MCF 10A (cell line): ENCODE results near the gene CLDN9. TPM values are rescaled to one million over a fixed set of nuclear protein-coding genes. Genes with fewer than 3 reads are reported as not detected.

Source experiments
- BruUV-seq: library from RNA; stranded (reverse); fragments of 400-500 nt; replicated peaks from 2 replicates; lab custom pipeline; 2021; lab: Mats Ljungman, UMichigan
- CTCF ChIA-PET: fragments of 300-600 bp; sonication (Branson Sonifier 250); formaldehyde crosslinking; extraction: SDS; loops from one replicate; lab custom pipeline; 2021; ENCODE audit warnings: antibody characterized with exemption, inconsistent platforms; lab: Yijun Ruan, JAX
- POLR2A ChIA-PET: fragments of 300-600, 350-650 bp; sonication (Branson Sonifier 250); formaldehyde crosslinking; extraction: SDS; loops from one replicate; lab custom pipeline; 2020; ENCODE audit warnings: antibody characterized with exemption, inconsistent platforms; lab: Yijun Ruan, JAX
- DNase-seq: peaks from one replicate; pipeline ENCODE4 v3.0.0-alpha.2; 2018; ENCODE audit not compliant: unreplicated experiment
- H3K27ac Mint-ChIP-seq: one replicate; pipeline ENCODE4 v1.8.0; 2022; ENCODE audit warnings: mild to moderate bottlenecking, low read depth, mixed read lengths; ENCODE audit not compliant: unreplicated experiment
- H3K27me3 Mint-ChIP-seq: one replicate; pipeline ENCODE4 v1.8.0; 2022; ENCODE audit warnings: mixed read lengths; ENCODE audit not compliant: insufficient read depth, unreplicated experiment
- H3K36me3 Mint-ChIP-seq: one replicate; pipeline ENCODE4 v1.8.0; 2022; ENCODE audit warnings: mild to moderate bottlenecking, moderate library complexity, mixed read lengths; ENCODE audit not compliant: insufficient read depth, unreplicated experiment
- H3K4me1 Mint-ChIP-seq: one replicate; pipeline ENCODE4 v1.8.0; 2022; ENCODE audit warnings: mixed read lengths; ENCODE audit not compliant: insufficient read depth, unreplicated experiment
- H3K4me3 Mint-ChIP-seq: one replicate; pipeline ENCODE4 v1.8.0; 2022; ENCODE audit warnings: mild to moderate bottlenecking, moderate library complexity, mixed read lengths; ENCODE audit not compliant: unreplicated experiment
- H3K9me3 Mint-ChIP-seq: one replicate; pipeline ENCODE4 v1.8.0; 2022; ENCODE audit warnings: mixed read lengths; ENCODE audit not compliant: unreplicated experiment
- CTCF ChIP-seq: fragments of 200-600 bp; IDR thresholded peaks from one replicate; pipeline ENCODE4 v1.8.0; 2022; ENCODE audit warnings: antibody characterized with exemption, mild to moderate bottlenecking; ENCODE audit not compliant: unreplicated experiment
- intact Hi-C: fragments of 100-400 bp; cut with micrococcal nuclease; formaldehyde crosslinking; loops from 2 replicates; pipeline ENCODE4 v1.14.1; 2022
- total RNA-seq: library from RNA; stranded (reverse); gene quantifications from 2 replicates; pipeline ENCODE4 v1.2.3, GENCODE V29; 2022

Gene CLDN9
- total RNA-seq, 1 experiment from 2014 or later: 0.44 TPM

- Mint-ChIP-seq H3K36me3 (peaks cover 5% of the 10 kb centered on the region), H3K4me3 (no peak overlapping the region), H3K9me3 (no peaks in the 10 kb centered on the region), H3K4me1 (peaks cover 6% of the 10 kb centered on the region), H3K27ac (no peak overlapping the region), H3K27me3 (no peaks in the 10 kb centered on the region)
- no peak for DNase-seq
- no TSS peak for BruUV-seq
- ChIA-PET POLR2A (no interaction called here), CTCF (interaction anchor here (0.6 to 1.3 kb wide), 4 partner anchors 38 to 845 kb away, joined by 3 to 4 read pairs (median 4); partner anchors contain the start of gene HCFC1R1)
- intact Hi-C loops: no loop called here
- TF ChIP-seq CTCF: no peak
Observed at GRCh38 chr16:2985462-2985861, 27.3 kb upstream of the CLDN9 start.

- intact Hi-C loops: no loop called here
- no peak for TF ChIP-seq CTCF
- Mint-ChIP-seq H3K4me1 (peaks cover 6% of the 10 kb centered on the region), H3K9me3 (no peaks in the 10 kb centered on the region), H3K4me3 (no peak overlapping the region), H3K27ac (no peak overlapping the region), H3K27me3 (no peaks in the 10 kb centered on the region), H3K36me3 (peaks cover 3% of the 10 kb centered on the region)
- no peak for DNase-seq
- ChIA-PET CTCF (interaction anchor here (0.7 kb wide), 3 partner anchors 9 to 846 kb away, joined by 4 read pairs; no protein-coding TSS in a partner anchor), POLR2A (no interaction called here)
- no TSS peak for BruUV-seq
Observed at GRCh38 chr16:2985893-2986355, 26.8 kb upstream of the CLDN9 start.

GRCh38 chr16:2986623-2987188 is 26.0 kb upstream of the CLDN9 start:
- H3K27me3 Mint-ChIP-seq: no peaks in the 10 kb centered on the region
- no peak overlapping the region for H3K4me3 Mint-ChIP-seq
- intact Hi-C loops: no loop called here
- no peak overlapping the region for H3K27ac Mint-ChIP-seq
- H3K9me3 Mint-ChIP-seq: no peaks in the 10 kb centered on the region
- peaks cover 3% of the 10 kb centered on the region for H3K4me1 Mint-ChIP-seq
- BruUV-seq: no TSS peak
- no peak for DNase-seq
- ChIA-PET POLR2A (no interaction called here), CTCF (interaction anchor here (0.7 kb wide), 2 partner anchors 8 to 36 kb away, joined by 4 read pairs; no protein-coding TSS in a partner anchor)
- no peaks in the 10 kb centered on the region for H3K36me3 Mint-ChIP-seq
- TF ChIP-seq CTCF: no peak

GRCh38 chr16:2987286-2987685 is 25.4 kb upstream of the CLDN9 start:
- CTCF ChIA-PET: no interaction called here
- Mint-ChIP-seq H3K27ac (no peak overlapping the region), H3K4me3 (no peak overlapping the region), H3K4me1 (no peaks in the 10 kb centered on the region), H3K9me3 (no peaks in the 10 kb centered on the region), H3K27me3 (no peaks in the 10 kb centered on the region), H3K36me3 (no peaks in the 10 kb centered on the region)
- POLR2A ChIA-PET: no interaction called here
- no TSS peak for BruUV-seq
- DNase-seq: no peak
- no peak for TF ChIP-seq CTCF
- intact Hi-C loops: no loop called here
